GM12864 (cell line): ENCODE data around the gene TMEM255B.

Source experiments
- DNase-seq: peaks from one replicate; pipeline ENCODE4 v3.0.0-alpha.2; 2011; ENCODE audit warnings: low read depth
- H3K4me3 ChIP-seq: 2 replicates; pipeline ENCODE4 v1.5.1; 2011; ENCODE audit warnings: mild to moderate bottlenecking, low read depth, low read length, control low read depth
- TF ChIP-seq, protein P1 (sequence below): IDR thresholded peaks from 2 replicates; pipeline ENCODE4 v1.5.1; 2011; ENCODE audit warnings: low read depth, mild to moderate bottlenecking, moderate library complexity, low read length, control low read depth, inconsistent platforms; ENCODE audit errors: missing control alignments

The TMEM255B gene

DNA sequence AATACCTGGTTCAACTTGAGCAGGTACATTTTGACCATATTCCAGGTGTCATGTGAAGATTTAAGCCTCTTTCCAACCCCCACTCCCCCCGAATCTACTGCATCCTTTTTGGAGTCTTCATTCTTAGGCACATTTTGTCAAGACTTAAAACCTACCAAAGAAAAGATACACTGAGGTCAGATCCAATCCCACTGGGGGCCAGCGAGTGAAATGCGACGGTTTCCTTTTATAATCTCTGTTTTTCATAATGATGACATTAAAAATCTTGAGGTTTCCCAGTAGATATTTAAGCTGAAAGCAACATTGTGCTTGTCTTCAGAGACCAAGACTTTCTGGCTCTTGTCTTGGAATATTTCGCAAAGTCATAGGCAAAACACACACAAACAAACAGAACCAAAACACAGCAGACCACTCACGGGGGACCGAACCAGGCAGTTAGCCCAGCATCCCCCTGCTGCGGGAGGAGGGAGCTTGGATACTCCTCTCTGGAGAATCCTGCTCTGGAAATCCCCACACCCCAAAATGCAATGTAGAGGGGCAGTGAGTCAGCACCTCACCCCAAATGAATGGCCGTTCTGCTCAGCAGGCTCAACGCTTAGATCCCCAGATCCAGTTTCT is 105.4 kb downstream of the TMEM255B start:
- H3K4me3 ChIP-seq, result peak overlapping the region; percentile 53
- TF ChIP-seq, protein P1, sequence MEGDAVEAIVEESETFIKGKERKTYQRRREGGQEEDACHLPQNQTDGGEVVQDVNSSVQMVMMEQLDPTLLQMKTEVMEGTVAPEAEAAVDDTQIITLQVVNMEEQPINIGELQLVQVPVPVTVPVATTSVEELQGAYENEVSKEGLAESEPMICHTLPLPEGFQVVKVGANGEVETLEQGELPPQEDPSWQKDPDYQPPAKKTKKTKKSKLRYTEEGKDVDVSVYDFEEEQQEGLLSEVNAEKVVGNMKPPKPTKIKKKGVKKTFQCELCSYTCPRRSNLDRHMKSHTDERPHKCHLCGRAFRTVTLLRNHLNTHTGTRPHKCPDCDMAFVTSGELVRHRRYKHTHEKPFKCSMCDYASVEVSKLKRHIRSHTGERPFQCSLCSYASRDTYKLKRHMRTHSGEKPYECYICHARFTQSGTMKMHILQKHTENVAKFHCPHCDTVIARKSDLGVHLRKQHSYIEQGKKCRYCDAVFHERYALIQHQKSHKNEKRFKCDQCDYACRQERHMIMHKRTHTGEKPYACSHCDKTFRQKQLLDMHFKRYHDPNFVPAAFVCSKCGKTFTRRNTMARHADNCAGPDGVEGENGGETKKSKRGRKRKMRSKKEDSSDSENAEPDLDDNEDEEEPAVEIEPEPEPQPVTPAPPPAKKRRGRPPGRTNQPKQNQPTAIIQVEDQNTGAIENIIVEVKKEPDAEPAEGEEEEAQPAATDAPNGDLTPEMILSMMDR, result no peak
- no peak for DNase-seq

DNA sequence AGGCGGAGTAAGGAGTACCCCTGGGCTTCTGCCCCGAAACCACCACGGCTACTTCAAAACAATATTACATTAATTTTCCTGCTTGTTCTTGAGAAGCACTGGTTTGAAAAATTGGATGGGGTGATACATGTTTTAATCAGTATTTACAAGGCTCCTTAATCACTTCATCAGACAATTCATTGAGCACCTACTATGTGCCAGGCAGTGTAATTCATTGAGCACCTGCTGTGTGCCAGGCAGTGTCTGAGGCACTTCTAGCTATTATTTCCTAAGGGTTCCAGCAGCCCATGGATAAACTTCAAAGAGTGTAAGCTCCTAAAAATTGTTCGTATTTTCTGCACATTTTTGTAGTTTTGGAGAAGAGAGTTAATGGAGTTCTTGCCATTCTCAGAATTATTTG is 106.4 kb downstream of the TMEM255B start:
- no peak for DNase-seq
- TF ChIP-seq, protein P1, result no peak
- H3K4me3 ChIP-seq, result no peak overlapping the region
